Measurements from ENCODE around the gene DOCK1.

DOCK1 gene

DNA sequence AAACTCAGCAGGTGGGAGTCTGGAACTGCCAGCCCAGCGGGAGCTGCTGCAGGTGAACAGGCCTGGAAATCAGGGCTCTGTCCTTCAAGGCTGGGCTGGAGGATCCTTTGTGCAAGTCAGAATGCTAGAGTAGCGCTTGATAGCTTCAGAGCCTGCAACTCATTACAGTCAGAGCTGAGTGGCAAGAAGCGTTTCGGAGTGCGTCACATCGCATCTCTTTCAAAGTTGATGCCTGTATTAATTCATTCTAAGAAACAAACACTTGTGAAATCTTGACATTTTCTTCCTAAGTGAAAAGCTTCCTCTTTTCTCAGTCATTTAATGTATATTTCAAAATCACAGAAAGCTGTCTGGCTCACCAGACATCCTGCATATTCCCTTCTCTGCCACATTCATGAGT, 522.7 kb downstream of the DOCK1 start:
- TF ChIP-seq CTCF (IDR thresholded peaks at IDR 0.05; ENCODE audit: low read depth, low read length, missing control alignments), result no peak
- H3K4me3 ChIP-seq (ENCODE audit: low read depth, low read length), result no peak overlapping the region
- no peak for DNase-seq (ENCODE audit: low read depth)

- no peak for TF ChIP-seq CTCF (IDR thresholded peaks at IDR 0.05; ENCODE audit: low read depth, low read length, missing control alignments)
- no peak overlapping the region for H3K4me3 ChIP-seq (ENCODE audit: low read depth, low read length)
- DNase-seq (ENCODE audit: low read depth), result no peak
Measured at GRCh38 chr10:127428385-127428980, 523.3 kb downstream of the DOCK1 start.

GRCh38 chr10:127429601-127430312, 524.5 kb downstream of the DOCK1 start:
- no peak for DNase-seq (ENCODE audit: low read depth)
- H3K4me3 ChIP-seq (ENCODE audit: low read depth, low read length), result no peak overlapping the region
- TF ChIP-seq CTCF (IDR thresholded peaks at IDR 0.05; ENCODE audit: low read depth, low read length, missing control alignments), result no peak

DNA sequence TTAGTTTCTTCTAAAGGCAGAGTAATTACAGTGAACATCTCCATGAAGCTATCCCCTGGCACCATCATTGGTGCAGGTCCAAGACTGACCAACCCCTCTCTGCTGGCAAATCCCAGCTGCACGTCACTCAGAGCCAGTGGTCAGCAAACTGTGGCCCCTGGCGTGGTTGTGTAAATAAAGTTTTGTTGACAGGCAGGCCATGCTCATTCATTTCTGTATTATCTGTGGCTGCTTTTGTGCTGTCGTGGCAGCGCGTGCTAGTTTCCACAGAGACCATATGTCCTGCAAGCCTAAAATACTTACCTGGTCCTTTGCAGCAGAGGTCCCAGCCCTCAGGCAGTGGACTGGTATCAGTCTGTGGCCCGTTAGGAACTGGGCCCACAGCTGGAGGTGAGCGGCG, 526.3 kb downstream of the DOCK1 start:
- no peak overlapping the region for H3K4me3 ChIP-seq (ENCODE audit: low read depth, low read length)
- DNase-seq (ENCODE audit: low read depth), result no peak

GRCh38 chr10:127434006-127434405, 528.8 kb downstream of the DOCK1 start:
- no peak for TF ChIP-seq CTCF (IDR thresholded peaks at IDR 0.05; ENCODE audit: low read depth, low read length, missing control alignments)
- H3K4me3 ChIP-seq (ENCODE audit: low read depth, low read length), result no peak overlapping the region
- DNase-seq (ENCODE audit: low read depth), result no peak

More for the DNA sequence above, 526.3 kb downstream of the DOCK1 start:
- TF ChIP-seq CTCF (IDR thresholded peaks at IDR 0.05; ENCODE audit: low read depth, low read length, missing control alignments), result no peak

DNA sequence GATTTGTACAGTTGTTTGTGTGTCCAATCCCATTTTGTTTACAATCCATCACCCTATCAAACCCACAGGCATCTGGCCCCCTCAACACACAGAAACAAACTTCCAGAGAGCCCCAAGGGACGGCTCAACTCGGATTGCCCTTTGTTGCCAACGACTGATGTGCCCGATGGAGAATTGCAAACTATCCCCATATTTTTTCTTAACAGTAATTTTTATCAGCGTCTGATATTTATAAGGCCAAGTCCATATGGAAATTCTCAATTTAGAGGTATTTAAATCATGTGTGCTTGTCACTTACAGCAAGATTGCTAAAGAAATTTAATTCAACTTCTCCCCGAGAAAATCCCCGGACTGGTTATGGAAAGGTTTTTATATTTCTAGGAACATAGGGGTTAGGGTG, 530.0 kb downstream of the DOCK1 start:
- no peak overlapping the region for H3K4me3 ChIP-seq (ENCODE audit: low read depth, low read length)
- DNase-seq (ENCODE audit: low read depth), result no peak
- TF ChIP-seq CTCF (IDR thresholded peaks at IDR 0.05; ENCODE audit: low read depth, low read length, missing control alignments), result no peak

DNA sequence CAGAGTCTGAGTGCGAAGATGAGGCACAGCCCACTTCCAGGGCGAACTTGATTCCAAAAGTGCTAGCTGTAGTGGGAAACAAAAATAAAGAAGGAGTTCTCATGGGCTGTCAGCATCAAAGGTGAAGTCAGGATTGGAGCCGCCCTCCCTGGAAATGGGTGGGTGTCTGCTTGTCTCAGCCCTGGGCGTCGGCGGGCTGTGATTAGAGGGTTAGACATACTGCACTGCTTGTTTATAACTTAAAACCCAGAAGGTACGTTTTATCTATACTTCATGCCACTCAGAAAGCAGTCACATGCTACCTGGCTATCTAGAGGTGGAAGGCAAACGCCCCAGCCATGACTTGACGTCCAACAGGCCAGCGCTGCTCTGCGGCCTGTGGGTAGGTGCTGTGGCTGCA, 535.1 kb downstream of the DOCK1 start:
- no peak overlapping the region for H3K4me3 ChIP-seq (ENCODE audit: low read depth, low read length)
- no peak for TF ChIP-seq CTCF (IDR thresholded peaks at IDR 0.05; ENCODE audit: low read depth, low read length, missing control alignments)
- no peak for DNase-seq (ENCODE audit: low read depth)
